HG03457 (cell line): Measurements from ENCODE around the gene NR0B1.

Experiments
- ATAC-seq: cut with Tn5 transposase; IDR thresholded peaks from one replicate; pipeline ENCODE4 v1.9.1; 2021; ENCODE audit warnings: moderate number of reproducible peaks; ENCODE audit not compliant: unreplicated experiment

The NR0B1 gene

GRCh38 chrX:30309139-30309571 lies at the start of gene NR0B1:
TSS of gene NR0B1 (minus strand) at chrX:30309390. CDS start at chrX:30309363, 27 bp downstream.
- ATAC-seq, result no peak

GRCh38 chrX:30349946-30350345 lies 40.8 kb upstream of the NR0B1 start:
- ATAC-seq, result no peak

GRCh38 chrX:30343206-30343605 lies 34.0 kb upstream of the NR0B1 start:
- no peak for ATAC-seq

GRCh38 chrX:30340753-30341152 lies 31.6 kb upstream of the NR0B1 start:
- ATAC-seq, result no peak

GRCh38 chrX:30327762-30328161 lies 18.6 kb upstream of the NR0B1 start:
- ATAC-seq, result no peak

GRCh38 chrX:30317308-30317707 lies 8.1 kb upstream of the NR0B1 start:
- no peak for ATAC-seq

GRCh38 chrX:30313322-30313721 lies 4.1 kb upstream of the NR0B1 start:
- ATAC-seq, result no peak

- ATAC-seq, result no peak
These were observed 3.7 kb upstream of the NR0B1 start for GRCh38 chrX:30312858-30313257.

GRCh38 chrX:30310429-30311206 lies 1.4 kb upstream of the NR0B1 start:
- ATAC-seq, result no peak

- ATAC-seq, result no peak
These were observed 689 bp downstream of the NR0B1 start for GRCh38 chrX:30308263-30309138.

GRCh38 chrX:30307466-30307865 lies 1.7 kb downstream of the NR0B1 start:
- no peak for ATAC-seq

GRCh38 chrX:30304866-30305265 lies 4.3 kb downstream of the NR0B1 start:
- no peak for ATAC-seq

- ATAC-seq, result no peak
These were observed 6.2 kb downstream of the NR0B1 start for GRCh38 chrX:30302956-30303355.

GRCh38 chrX:30301963-30302362 lies 7.2 kb downstream of the NR0B1 start:
- ATAC-seq, result no peak

- ATAC-seq, result no peak
These were observed 8.0 kb downstream of the NR0B1 start for GRCh38 chrX:30301208-30301607.

- no peak for ATAC-seq
These were observed 12.6 kb downstream of the NR0B1 start for GRCh38 chrX:30296408-30297254.

GRCh38 chrX:30283456-30284200 lies 25.6 kb downstream of the NR0B1 start:
- ATAC-seq, result no peak

- no peak for ATAC-seq
These were observed 26.7 kb downstream of the NR0B1 start for GRCh38 chrX:30282527-30282926.

GRCh38 chrX:30280428-30280827 lies 28.8 kb downstream of the NR0B1 start:
- ATAC-seq, result no peak

- no peak for ATAC-seq
These were observed 30.8 kb downstream of the NR0B1 start for GRCh38 chrX:30278365-30278764.
